ENCODE data around the gene TIPARP.

DNA sequence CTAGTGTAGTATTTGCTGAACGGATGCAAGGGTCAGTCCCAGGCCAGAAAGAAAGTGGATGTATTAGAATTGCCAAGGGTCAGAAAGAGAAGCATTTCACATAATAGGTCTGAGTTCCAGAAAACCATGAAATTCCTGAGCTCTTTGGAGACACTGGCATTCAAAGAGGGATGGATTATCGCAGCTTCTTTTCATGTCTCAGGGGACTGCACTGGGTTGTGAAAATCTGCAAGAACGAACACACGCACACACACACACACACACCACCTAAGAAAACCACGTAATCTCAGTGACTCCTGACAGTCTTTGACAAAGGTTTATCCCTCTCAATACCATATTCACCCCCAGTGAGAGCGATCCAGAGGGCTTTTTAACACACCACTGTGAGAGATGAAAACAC is 57.9 kb downstream of the TIPARP start:
- TF ChIP-seq REST (IDR thresholded peaks at IDR 0.05; ENCODE audit: insufficient read depth in 1 of 2, low read depth in 2 of 2, low read length in 2 of 2) (no peak), POLR2AphosphoS5 (IDR thresholded peaks at IDR 0.05; ENCODE audit: low read depth, low read length) (no peak)

Data from PFSK-1 (cell line).